Medulla oblongata (tissue), 1 donor: ENCODE results near the gene RBM33.
A peak's percentile ranks its signal among the peaks of the same experiment; 100 is the strongest.

Experiments
- DNase-seq: peaks from one replicate; pipeline ENCODE4 v3.0.0-alpha.2; 2015; ENCODE audit errors: extremely low spot score

Gene RBM33

GRCh38 chr7:155722936-155723335 lies 78.5 kb downstream of the RBM33 start:
- DNase-seq, result no peak

- DNase-seq, result no peak
These were observed 80.0 kb downstream of the RBM33 start for GRCh38 chr7:155724327-155725005.

GRCh38 chr7:155725006-155725355 lies 80.5 kb downstream of the RBM33 start:
- DNase-seq, result no peak

GRCh38 chr7:155727616-155728015 lies 83.2 kb downstream of the RBM33 start:
- DNase-seq, result no peak

- no peak for DNase-seq
These were observed 83.7 kb downstream of the RBM33 start for GRCh38 chr7:155728116-155728515.

GRCh38 chr7:155729847-155730246 lies 85.4 kb downstream of the RBM33 start:
- no peak for DNase-seq

- DNase-seq, result no peak
These were observed 86.9 kb downstream of the RBM33 start for GRCh38 chr7:155731380-155731779.

- DNase-seq, result no peak
These were observed 87.4 kb downstream of the RBM33 start for GRCh38 chr7:155731871-155732270.

- DNase-seq, result no peak
These were observed 87.8 kb downstream of the RBM33 start for GRCh38 chr7:155732286-155732685.

GRCh38 chr7:155733582-155734444 lies 89.4 kb downstream of the RBM33 start:
- no peak for DNase-seq

GRCh38 chr7:155734445-155734809 lies 90.0 kb downstream of the RBM33 start:
- no peak for DNase-seq

GRCh38 chr7:155735442-155736115 lies 91.1 kb downstream of the RBM33 start:
- DNase-seq, result no peak

- no peak for DNase-seq
These were observed 93.1 kb downstream of the RBM33 start for GRCh38 chr7:155737590-155737989.

GRCh38 chr7:155738104-155738503 lies 93.6 kb downstream of the RBM33 start:
- DNase-seq, result no peak

GRCh38 chr7:155738652-155739537 lies 94.4 kb downstream of the RBM33 start:
- peak; percentile 91 for DNase-seq

- DNase-seq, result no peak
These were observed 95.2 kb downstream of the RBM33 start for GRCh38 chr7:155739538-155740143.

- no peak for DNase-seq
These were observed 96.6 kb downstream of the RBM33 start for GRCh38 chr7:155741082-155741481.

- DNase-seq, result no peak
These were observed 97.3 kb downstream of the RBM33 start for GRCh38 chr7:155741805-155742204.

GRCh38 chr7:155743177-155743576 lies 98.7 kb downstream of the RBM33 start:
- DNase-seq, result no peak

- no peak for DNase-seq
These were observed 100.7 kb downstream of the RBM33 start for GRCh38 chr7:155744971-155745683.

GRCh38 chr7:155745737-155746136 lies 101.3 kb downstream of the RBM33 start:
- DNase-seq, result no peak
